HCT116 (cell line): ENCODE results near the gene AARS2. TPM values are rescaled to one million over a fixed set of nuclear protein-coding genes. Genes with fewer than 3 reads are reported as not detected.

Experiments
- ATAC-seq: fragments of 200-7000 bp; cut with Tn5 transposase; 2 replicates; pipeline ENCODE4 v1.9.1; 2020; ENCODE audit warnings: mild to moderate bottlenecking, moderate library complexity
- BruUV-seq: library from RNA; stranded (reverse); fragments of 400-500 nt; replicated peaks from 2 replicates; lab custom pipeline; 2021; lab: Mats Ljungman, UMichigan
- CTCF ChIA-PET: fragments of 300-600 bp; sonication (Branson Sonifier 250); formaldehyde crosslinking; loops from one replicate; lab custom pipeline; 2021; ENCODE audit warnings: antibody characterized with exemption; lab: Charles Lee
- POLR2A ChIA-PET: fragments of 300-600, 350-600 bp; sonication (Branson Sonifier 250); formaldehyde crosslinking; loops from one replicate; lab custom pipeline; 2021; ENCODE audit warnings: antibody characterized with exemption; lab: Charles Lee
- RAD21 ChIA-PET, 2 experiments: fragments of 300-600 bp; sonication (Branson Sonifier 250); formaldehyde crosslinking; loops; one replicate each; lab custom pipeline; 2023; ENCODE audit warnings: low total read pairs in 2 of 2; ENCODE audit not compliant: uncharacterized antibody in 2 of 2, unreplicated experiment in 2 of 2, low non-redundant PET in 1 of 2; lab: Charles Lee
- DNase-seq: peaks from one replicate; pipeline ENCODE4 v3.0.0-alpha.2; 2010; ENCODE audit warnings: low read depth, low spot score
- H2AFZ ChIP-seq: fragments of 200-600 bp; shearing (Covaris generic), sonication (generic); 2 replicates; pipeline ENCODE4 v1.6.1; 2017; ENCODE audit warnings: low read depth, mixed run types, mixed read lengths, antibody characterized with exemption, low read length; ENCODE audit not compliant: poor library complexity, severe bottlenecking
- H3K27ac ChIP-seq: 2 replicates; pipeline ENCODE4 v1.5.1; 2012; ENCODE audit warnings: low read depth, low read length
- H3K27me3 ChIP-seq: fragments of 200-600 bp; sonication (generic); 2 replicates; pipeline ENCODE4 v1.6.1; 2016; ENCODE audit warnings: mixed run types, low read length, mixed read lengths; ENCODE audit not compliant: insufficient read depth
- H3K36me3 ChIP-seq, 2 experiments: fragments of 200-500 bp in 1 of 2; fragments of 200-600 bp in 1 of 2; sonication (Bioruptor generic) in 1 of 2; sonication (generic) in 1 of 2; 2 replicates each; pipeline versions ENCODE4 v1.5.1 to v1.6.1; 2014 to 2016; ENCODE audit warnings: low read length in 2 of 2, inconsistent platforms in 1 of 2, mixed read lengths in 1 of 2, mixed run types in 1 of 2; ENCODE audit not compliant: insufficient read depth in 2 of 2, control insufficient read depth in 1 of 2
- H3K4me1 ChIP-seq, 2 experiments: fragments of 200-600 bp in 1 of 2; sonication (generic) in 1 of 2; 2 replicates each; pipeline versions ENCODE4 v1.5.1 to v1.6.1; 2012 to 2017; ENCODE audit warnings: low read length in 2 of 2, inconsistent platforms in 1 of 2, mild to moderate bottlenecking in 1 of 2, mixed read lengths in 1 of 2, mixed run types in 1 of 2, moderate library complexity in 1 of 2; ENCODE audit not compliant: insufficient read depth in 2 of 2, control insufficient read depth in 1 of 2
- H3K4me2 ChIP-seq: fragments of 200-600 bp; sonication (generic); 2 replicates; pipeline ENCODE4 v1.6.1; 2017; ENCODE audit warnings: mixed run types, low read length, mixed read lengths
- H3K4me3 ChIP-seq, 2 experiments: fragments of 200-600 bp in 1 of 2; sonication (generic) in 1 of 2; replicated peaks in 1 of 2; 2 replicates each; pipeline ENCODE4 v1.5.1; 2011 to 2016; ENCODE audit warnings: low read length in 2 of 2, control low read depth in 1 of 2, low read depth in 1 of 2, mild to moderate bottlenecking in 1 of 2, mixed read lengths in 1 of 2, mixed run types in 1 of 2
- H3K79me2 ChIP-seq: fragments of 200-600 bp; sonication (generic); 2 replicates; pipeline ENCODE4 v1.6.1; 2017; ENCODE audit warnings: mild to moderate bottlenecking, mixed run types, low read length, moderate library complexity, mixed read lengths; ENCODE audit not compliant: insufficient read depth
- H3K9ac ChIP-seq: fragments of 200-600 bp; sonication (generic); 2 replicates; pipeline ENCODE4 v1.6.1; 2016; ENCODE audit warnings: low read length, mixed read lengths
- H3K9me2 ChIP-seq: fragments of 200-600 bp; sonication (generic), shearing (Covaris generic); 2 replicates; pipeline ENCODE4 v1.6.1; 2017; ENCODE audit warnings: mixed run types, mild to moderate bottlenecking, moderate library complexity; ENCODE audit not compliant: insufficient read depth
- H3K9me3 ChIP-seq, 2 experiments: fragments of 200-500 bp in 1 of 2; fragments of 200-600 bp in 1 of 2; sonication (Bioruptor generic) in 1 of 2; sonication (generic) in 1 of 2; 2 replicates each; pipeline ENCODE4 v1.6.1; 2014 to 2017; ENCODE audit warnings: low read length in 2 of 2, mixed read lengths in 2 of 2, inconsistent platforms in 1 of 2, low read depth in 1 of 2, mild to moderate bottlenecking in 1 of 2, mixed run types in 1 of 2, moderate library complexity in 1 of 2; ENCODE audit not compliant: control insufficient read depth in 1 of 2, insufficient read depth in 1 of 2
- H4K20me1 ChIP-seq: fragments of 200-600 bp; sonication (generic), shearing (Covaris generic); 2 replicates; pipeline ENCODE4 v1.6.1; 2017; ENCODE audit warnings: mixed run types, mild to moderate bottlenecking, moderate library complexity; ENCODE audit not compliant: insufficient read depth
- CBX3 ChIP-seq: IDR thresholded peaks from 2 replicates; pipeline ENCODE4 v1.6.1; 2012; ENCODE audit warnings: low read depth
- CTCF ChIP-seq, 3 experiments: fragments of 200-600 bp in 1 of 3; sonication (generic) in 1 of 3; IDR thresholded peaks in 2 of 3; conservative IDR thresholded peaks in 1 of 3; 2 replicates each; pipeline ENCODE4 v1.5.1; 2012 to 2017; ENCODE audit warnings: low read depth in 2 of 3, low read length in 2 of 3, antibody characterized with exemption in 1 of 3, borderline replicate concordance in 1 of 3, control low read depth in 1 of 3, mild to moderate bottlenecking in 1 of 3, mixed read lengths in 1 of 3, mixed run types in 1 of 3, moderate library complexity in 1 of 3; ENCODE audit not compliant: insufficient read depth in 1 of 3
- EGR1 ChIP-seq: IDR thresholded peaks from 2 replicates; pipeline ENCODE4 v1.6.1; 2012; ENCODE audit warnings: low read depth
- EZH2 ChIP-seq: fragments of 200-600 bp; sonication (generic); IDR thresholded peaks from 2 replicates; pipeline ENCODE4 v1.6.1; 2017; ENCODE audit warnings: antibody characterized with exemption, mixed run types
- FOSL1 ChIP-seq: IDR thresholded peaks from 2 replicates; pipeline ENCODE4 v1.6.1; 2012; ENCODE audit warnings: low read depth
- JUND ChIP-seq: IDR thresholded peaks from 2 replicates; pipeline ENCODE4 v1.6.1; 2012
- MAX ChIP-seq: IDR thresholded peaks from 2 replicates; pipeline ENCODE4 v1.6.1; 2012
- POLR2A ChIP-seq: IDR thresholded peaks from 2 replicates; pipeline ENCODE4 v1.7.0; 2011; ENCODE audit warnings: borderline replicate concordance; ENCODE audit not compliant: insufficient read depth, insufficient read length; ENCODE audit errors: extremely low read depth
- POLR2AphosphoS5 ChIP-seq: IDR thresholded peaks from 2 replicates; pipeline ENCODE4 v1.6.1; 2011; ENCODE audit warnings: mild to moderate bottlenecking, low read depth, low read length, moderate library complexity
- RAD21 ChIP-seq: IDR thresholded peaks from 2 replicates; pipeline ENCODE4 v1.6.1; 2012; ENCODE audit warnings: low read depth, mild to moderate bottlenecking
- REST ChIP-seq: IDR thresholded peaks from 2 replicates; pipeline ENCODE4 v1.6.1; 2012; ENCODE audit warnings: low read depth
- SIN3A ChIP-seq: IDR thresholded peaks from 2 replicates; pipeline ENCODE4 v1.6.1; 2012; ENCODE audit warnings: low read depth
- SP1 ChIP-seq: IDR thresholded peaks from 2 replicates; pipeline ENCODE4 v1.6.1; 2012; ENCODE audit warnings: low read depth
- SRF ChIP-seq: IDR thresholded peaks from 2 replicates; pipeline ENCODE4 v1.6.1; 2012; ENCODE audit warnings: low read depth
- TCF7L2 ChIP-seq: IDR thresholded peaks from 2 replicates; pipeline ENCODE4 v1.7.0; 2011; ENCODE audit warnings: borderline replicate concordance, inconsistent platforms; ENCODE audit not compliant: insufficient read depth, insufficient read length; ENCODE audit errors: extremely low read depth
- YY1 ChIP-seq: IDR thresholded peaks from 2 replicates; pipeline ENCODE4 v1.6.1; 2011; ENCODE audit warnings: low read length, low read depth, moderate library complexity, mild to moderate bottlenecking; ENCODE audit not compliant: insufficient replicate concordance; ENCODE audit errors: extremely low read depth
- ZBTB33 ChIP-seq: IDR thresholded peaks from 2 replicates; pipeline ENCODE4 v1.6.1; 2011; ENCODE audit warnings: mild to moderate bottlenecking, low read length, moderate library complexity; ENCODE audit not compliant: insufficient replicate concordance; ENCODE audit errors: extremely low read depth
- ZFX ChIP-seq: fragments of 450-650 bp; IDR thresholded peaks from 2 replicates; pipeline ENCODE4 v1.6.1; 2017
- ZNF274 ChIP-seq: fragments of 200-500 bp; sonication (Bioruptor generic); IDR thresholded peaks from 2 replicates; pipeline ENCODE4 v1.6.1; 2014; ENCODE audit warnings: mild to moderate bottlenecking, low read depth, low read length, inconsistent platforms
- intact Hi-C: fragments of 100-400 bp; cut with micrococcal nuclease; formaldehyde crosslinking; loops from 2 replicates; pipeline ENCODE4 v1.10.0; 2022
- total RNA-seq: library from RNA; stranded (reverse); gene quantifications from one replicate; pipeline ENCODE4 v1.2.1, GENCODE V29; 2021; ENCODE audit not compliant: unreplicated experiment
- TF ChIP-seq, protein P1 (sequence below): IDR thresholded peaks from 2 replicates; pipeline ENCODE4 v1.6.1; 2012

The AARS2 gene
- total RNA-seq, 1 experiment from 2014 or later: 14.9 TPM

DNA sequence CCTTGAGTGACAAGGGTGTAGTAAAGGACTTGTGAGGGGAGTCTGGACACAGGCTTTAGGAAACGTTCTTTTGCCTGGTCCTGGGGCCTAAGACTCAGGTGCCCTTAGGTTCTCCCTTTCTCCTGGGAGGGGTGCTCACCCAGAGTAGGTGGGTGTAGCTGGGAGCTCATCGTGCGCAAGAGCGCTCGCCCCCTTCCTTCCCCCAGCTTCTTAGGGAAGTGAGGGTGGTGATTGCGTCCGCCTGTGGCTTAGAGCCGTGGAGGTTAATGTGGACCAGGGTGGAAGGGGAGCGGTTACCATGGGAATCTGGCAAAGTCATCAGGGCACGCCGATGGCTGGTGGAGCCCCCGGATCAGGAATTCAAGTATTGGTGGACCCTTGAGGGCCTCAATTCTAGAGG, 3.3 kb upstream of the AARS2 start:
- H3K9ac ChIP-seq: no peak overlapping the region
- H3K27me3 ChIP-seq: peaks cover 18% of the 10 kb centered on the region; the same call in 1 of the 2 replicates
- no peak overlapping the region for H2AFZ ChIP-seq
- H3K79me2 ChIP-seq: peaks cover 16% of the 10 kb centered on the region
- H3K27ac ChIP-seq: no peak overlapping the region
- intact Hi-C loops: no loop called here
- BruUV-seq: no TSS peak
- peaks cover 6 to 16% of the 10 kb centered on the region in 2 experiments for H3K4me1 ChIP-seq
- H3K9me2 ChIP-seq: no peaks in the 10 kb centered on the region
- peaks cover 3 to 6% of the 10 kb centered on the region in 2 experiments; a peak in 2 of 4 replicates for H3K36me3 ChIP-seq
- DNase-seq (no peak), ATAC-seq (no peak)
- no peak for TF ChIP-seq POLR2A
- TF ChIP-seq FOSL1: no peak
- no peak for TF ChIP-seq TCF7L2
- no peak for TF ChIP-seq SRF
- TF ChIP-seq POLR2AphosphoS5: no peak
- TF ChIP-seq CTCF (IDR thresholded peaks at IDR 0.05 in 2 of 3, conservative IDR thresholded peaks at IDR 0.05 in 1 of 3; ENCODE audit: borderline replicate concordance in 1 of 3, insufficient read depth in 1 of 3, low read depth in 2 of 3, low read length in 2 of 3): no peak
- no peak for TF ChIP-seq ZNF274
- no peak for TF ChIP-seq JUND
- TF ChIP-seq ZBTB33: no peak
- no peak for TF ChIP-seq EGR1
- TF ChIP-seq YY1: no peak
- TF ChIP-seq EZH2: no peak
- TF ChIP-seq SP1: no peak
- no peak for TF ChIP-seq SIN3A
- TF ChIP-seq, protein P1, sequence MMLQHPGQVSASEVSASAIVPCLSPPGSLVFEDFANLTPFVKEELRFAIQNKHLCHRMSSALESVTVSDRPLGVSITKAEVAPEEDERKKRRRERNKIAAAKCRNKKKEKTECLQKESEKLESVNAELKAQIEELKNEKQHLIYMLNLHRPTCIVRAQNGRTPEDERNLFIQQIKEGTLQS: no peak
- no peak for TF ChIP-seq CBX3
- TF ChIP-seq RAD21: no peak
- no peak for TF ChIP-seq MAX
- no peak for TF ChIP-seq ZFX
- no peak for TF ChIP-seq REST
- no peaks in the 10 kb centered on the region for H4K20me1 ChIP-seq
- no peaks in the 10 kb centered on the region for H3K9me3 ChIP-seq
- CTCF ChIA-PET: no interaction called here
- no peak overlapping the region for H3K4me3 ChIP-seq
- POLR2A ChIA-PET: no interaction called here
- RAD21 ChIA-PET: no interaction called here
- no peak overlapping the region for H3K4me2 ChIP-seq
